Liver (tissue), 9 donors: ENCODE data around the gene PPOX. TPM values are rescaled to one million over a fixed set of nuclear protein-coding genes. Genes with fewer than 3 reads are reported as not detected.

Source experiments
- DNase-seq: peaks from one replicate; pipeline ENCODE4 v3.0.0-alpha.2; 2017; ENCODE audit warnings: low spot score
- H3K27ac ChIP-seq, 2 donors: one replicate each; pipeline ENCODE4 v1.7.0; 2013; ENCODE audit warnings: inconsistent platforms in 2 of 2, low read length in 2 of 2, control low read depth in 1 of 2, low read depth in 1 of 2, mild to moderate bottlenecking in 1 of 2
- H3K27me3 ChIP-seq, 4 donors: one replicate each; pipeline versions ENCODE4 v1.6.1 to v1.7.0; 2013; ENCODE audit warnings: low read length in 3 of 4, inconsistent platforms in 1 of 4, mild to moderate bottlenecking in 1 of 4, moderate library complexity in 1 of 4; ENCODE audit not compliant: control insufficient read depth in 4 of 4, insufficient read depth in 4 of 4
- H3K36me3 ChIP-seq, 4 donors: one replicate each; pipeline versions ENCODE4 v1.6.1 to v1.7.0; 2013; ENCODE audit warnings: low read length in 3 of 4, mild to moderate bottlenecking in 3 of 4, low read depth in 1 of 4, moderate library complexity in 1 of 4; ENCODE audit not compliant: control insufficient read depth in 4 of 4, insufficient read depth in 3 of 4
- H3K4me1 ChIP-seq, 4 donors: one replicate each; pipeline versions ENCODE4 v1.6.1 to v1.7.0; 2013; ENCODE audit warnings: low read length in 3 of 4, mild to moderate bottlenecking in 3 of 4, moderate library complexity in 1 of 4; ENCODE audit not compliant: control insufficient read depth in 4 of 4, insufficient read depth in 4 of 4
- H3K4me3 ChIP-seq, 3 donors: one replicate each; pipeline versions ENCODE4 v1.6.1 to v1.7.0; 2013; ENCODE audit warnings: low read length in 3 of 3, control low read depth in 1 of 3, low read depth in 1 of 3, mild to moderate bottlenecking in 1 of 3
- H3K9ac ChIP-seq, 2 donors: one replicate each; pipeline ENCODE4 v1.7.0; 2013; ENCODE audit warnings: low read length in 2 of 2, mild to moderate bottlenecking in 2 of 2, moderate library complexity in 2 of 2, control low read depth in 1 of 2, low read depth in 1 of 2
- H3K9me3 ChIP-seq, 4 donors: one replicate each; pipeline versions ENCODE4 v1.6.1 to v1.7.0; 2013; ENCODE audit warnings: low read length in 3 of 4; ENCODE audit not compliant: control insufficient read depth in 4 of 4
- FOXA2 ChIP-seq: IDR thresholded peaks from 2 replicates; pipeline ENCODE4 v1.6.1; 2016; ENCODE audit warnings: antibody characterized with exemption
- HNF4A ChIP-seq, 2 donors: conservative IDR thresholded peaks; 2 replicates each; pipeline ENCODE4 v1.6.1; 2016; ENCODE audit warnings: antibody characterized with exemption in 2 of 2, mild to moderate bottlenecking in 2 of 2
- MAX ChIP-seq: IDR thresholded peaks from 2 replicates; pipeline ENCODE4 v1.6.1; 2016; ENCODE audit warnings: antibody characterized with exemption
- NR2F2 ChIP-seq: IDR thresholded peaks from 2 replicates; pipeline ENCODE4 v1.6.1; 2016; ENCODE audit warnings: antibody characterized with exemption
- RAD21 ChIP-seq, 2 donors: IDR thresholded peaks; 2 replicates each; pipeline ENCODE4 v1.6.1; 2016; ENCODE audit warnings: antibody characterized with exemption in 2 of 2, mild to moderate bottlenecking in 2 of 2
- REST ChIP-seq: IDR thresholded peaks from 2 replicates; pipeline ENCODE4 v1.6.1; 2016; ENCODE audit warnings: antibody characterized with exemption, mild to moderate bottlenecking
- SP1 ChIP-seq: IDR thresholded peaks from 2 replicates; pipeline ENCODE4 v1.6.1; 2018; ENCODE audit warnings: antibody characterized with exemption, mild to moderate bottlenecking
- TAF1 ChIP-seq: conservative IDR thresholded peaks from 2 replicates; pipeline ENCODE4 v1.6.1; 2016; ENCODE audit warnings: antibody characterized with exemption, mild to moderate bottlenecking
- YY1 ChIP-seq: IDR thresholded peaks from 2 replicates; pipeline ENCODE4 v1.6.1; 2016; ENCODE audit warnings: antibody characterized with exemption, mild to moderate bottlenecking
- WGBS: extraction: QIAGEN DNeasy Blood & Tissue Kit; methylation state at CpG from one replicate; pipeline ENCODE4 v1.1.7; 2013; 5-methylcytosine and 5-hydroxymethylcytosine counted together
- polyA plus RNA-seq, 2 donors: library from polyadenylated mRNA; stranded (reverse) in 1 of 2; unstranded in 1 of 2; fragments of 200-250 nt in 1 of 2; fragments of >200 nt in 1 of 2; fragmentation: Nextera tagmentation in 1 of 2; extraction: Ambion mirVana in 1 of 2; gene quantifications; one replicate each; pipeline versions ENCODE4 v1.2.1 to v1.2.3, GENCODE V29; 2013 to 2015
- total RNA-seq, 2 donors: library from RNA; depleted of rRNA; stranded (reverse); fragments of >200 nt; gene quantifications; one replicate each; pipeline ENCODE4 v1.2.3, GENCODE V29; 2014
- donor health status: healthy.
- donor health status: healthy.
- donor health status: healthy.
- donor health status: healthy.
- donor health status: healthy.

The PPOX gene
- total and polyA plus RNA-seq, 4 donors, result 6.2 to 106 (median 7.9) TPM

DNA sequence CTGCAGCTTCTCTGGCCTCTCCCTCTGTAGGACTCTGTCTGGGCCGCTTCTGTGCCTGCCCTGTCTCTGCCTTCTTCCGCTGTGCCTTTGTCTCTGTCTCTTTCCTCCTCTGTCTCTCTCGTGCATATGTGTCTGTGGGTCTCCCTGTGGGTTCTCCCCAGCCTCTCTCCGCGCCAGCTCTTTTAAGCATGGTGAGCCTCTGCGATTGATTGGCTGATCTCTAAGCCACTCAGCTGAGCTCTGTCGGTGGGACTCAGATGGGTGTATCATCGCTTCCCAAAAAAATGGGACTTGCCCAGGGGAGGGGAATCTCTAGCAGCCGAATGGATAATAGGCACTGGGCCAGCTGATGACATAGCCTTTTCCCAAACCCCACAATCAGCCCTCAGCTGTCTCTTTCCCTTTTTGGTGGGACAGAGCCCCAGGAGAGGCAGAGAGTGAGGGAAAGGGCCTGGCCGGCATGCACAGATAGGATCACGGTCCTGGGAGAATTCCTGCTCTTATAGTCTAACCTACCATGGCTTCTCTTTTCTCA is 32.7 kb downstream of the PPOX start, which contains the start of gene ADAMTS4 (continued):
- TF ChIP-seq REST (no peak), SP1 (no peak), YY1 (no peak)

GRCh38 chr1:161199506-161200139 is 33.4 kb downstream of the PPOX start:
- Histone ChIP-seq H3K9me3 (no peaks in the 10 kb centered on the region), H3K4me3 (no peak overlapping the region), H3K27ac (peak overlapping the region; percentile 83 to 95), H3K27me3 (no peaks in the 10 kb centered on the region), H3K4me1 (peaks cover 8 to 28% (median 20%) of the 10 kb centered on the region in 4 donors), H3K9ac (no peak overlapping the region), H3K36me3 (peaks cover 0 to 8% (median 3%) of the 10 kb centered on the region in 4 donors)
- no peak for DNase-seq
- TF ChIP-seq TAF1, result no peak
- no peak for TF ChIP-seq REST
- TF ChIP-seq SP1, result no peak
- TF ChIP-seq MAX, result no peak
- TF ChIP-seq FOXA2, result no peak
- TF ChIP-seq RAD21 (IDR thresholded peaks at IDR 0.05), result no peak
- no peak for TF ChIP-seq HNF4A (conservative IDR thresholded peaks at IDR 0.05)
- 69% methylated on average over 5 of the region's 5 CpGs for WGBS

GRCh38 chr1:161200421-161200991 is 34.3 kb downstream of the PPOX start:
- Histone ChIP-seq H3K4me3 (no peak overlapping the region), H3K27ac (peak overlapping the region; percentile 83 to 95), H3K36me3 (peaks cover 0 to 14% (median 3%) of the 10 kb centered on the region in 4 donors), H3K9me3 (no peaks in the 10 kb centered on the region), H3K27me3 (no peaks in the 10 kb centered on the region), H3K9ac (no peak overlapping the region), H3K4me1 (peaks cover 8 to 24% (median 18%) of the 10 kb centered on the region in 4 donors)
- peak; percentile 83 for TF ChIP-seq NR2F2
- TF ChIP-seq HNF4A (conservative IDR thresholded peaks at IDR 0.05), result no peak
- no peak for DNase-seq
- WGBS, result 76% methylated on average over 5 of the region's 5 CpGs
